HepG2 (cell line): ENCODE measurements around the gene CDKN1A. TPM values are rescaled to one million over a fixed set of nuclear protein-coding genes. Genes with fewer than 3 reads are reported as not detected.

Experiments used
- IRF9 ChIP-seq: sonication (generic); formaldehyde crosslinking; IDR thresholded peaks from 2 replicates; pipeline ENCODE4 v1.8.0; 2022; ENCODE audit warnings: missing genetic modification reagents, mild to moderate bottlenecking, borderline replicate concordance
- MXD3 ChIP-seq: IDR thresholded peaks from 2 replicates; pipeline ENCODE4 v1.6.1; 2016; ENCODE audit warnings: mild to moderate bottlenecking, missing biosample characterization, missing genetic modification reagents
- NFIB ChIP-seq: sonication (generic); formaldehyde crosslinking; IDR thresholded peaks from 2 replicates; pipeline ENCODE4 v1.9.0; 2021; ENCODE audit warnings: missing genetic modification reagents, mild to moderate bottlenecking, borderline replicate concordance
- TFE3 ChIP-seq: IDR thresholded peaks from 2 replicates; pipeline ENCODE4 v1.6.1; 2016
- ZNF10 ChIP-seq: sonication (generic); formaldehyde crosslinking; IDR thresholded peaks from 2 replicates; pipeline ENCODE4 v1.4.0; 2020; ENCODE audit warnings: mild to moderate bottlenecking, low read depth, missing genetic modification reagents, borderline replicate concordance
- ZNF275 ChIP-seq: sonication (generic); formaldehyde crosslinking; IDR thresholded peaks from 2 replicates; pipeline ENCODE4 v1.8.0; 2022; ENCODE audit warnings: missing genetic modification reagents, mild to moderate bottlenecking, inconsistent platforms, borderline replicate concordance
- ZNF572 ChIP-seq: sonication (generic); formaldehyde crosslinking; IDR thresholded peaks from 2 replicates; pipeline ENCODE4 v1.5.1; 2020; ENCODE audit warnings: mild to moderate bottlenecking, missing genetic modification reagents
- ZNF674 ChIP-seq: sonication (generic); formaldehyde crosslinking; IDR thresholded peaks from 2 replicates; pipeline ENCODE4 v1.5.0; 2020; ENCODE audit warnings: low read depth, mild to moderate bottlenecking, missing genetic modification reagents
- ZNF737 ChIP-seq: sonication (generic); formaldehyde crosslinking; IDR thresholded peaks from 2 replicates; pipeline ENCODE4 v1.5.0; 2020; ENCODE audit warnings: missing genetic modification reagents, mild to moderate bottlenecking, borderline replicate concordance
- ZSCAN21 ChIP-seq: sonication (generic); formaldehyde crosslinking; IDR thresholded peaks from 2 replicates; pipeline ENCODE4 v1.8.0; 2022; ENCODE audit warnings: mild to moderate bottlenecking, missing genetic modification reagents, moderate library complexity, borderline replicate concordance
- polyA plus RNA-seq, 8 experiments: library from polyadenylated mRNA; depleted of rRNA in 3 of 8; stranded (reverse) in 7 of 8; unstranded in 1 of 8; fragments of >200 nt; fragmentation: Illumina TruSeq in 4 of 8; extraction: Trizol in 4 of 8; gene quantifications; 2 replicates each; pipeline versions ENCODE4 v1.2.1 to v1.2.3, GENCODE V29; 2011 to 2016; ENCODE audit warnings: low read depth in 4 of 8, missing spikeins in 1 of 8, mixed read lengths in 1 of 8; ENCODE audit not compliant: insufficient read depth in 1 of 8
- total RNA-seq, 5 experiments: library from RNA; depleted of rRNA; stranded (reverse); fragments of >200 nt; fragmentation: Illumina TruSeq; extraction: Trizol; gene quantifications; 2 replicates each; pipeline ENCODE4 v1.2.3, GENCODE V29; 2016; ENCODE audit warnings: low read depth in 1 of 5
- TF ChIP-seq, protein P1 (sequence below): sonication (generic); formaldehyde crosslinking; IDR thresholded peaks from 2 replicates; pipeline ENCODE4 v1.5.1; 2020; ENCODE audit warnings: mild to moderate bottlenecking, missing genetic modification reagents, borderline replicate concordance
- TF ChIP-seq, protein P2 (sequence below): sonication (generic); formaldehyde crosslinking; IDR thresholded peaks from 2 replicates; pipeline ENCODE4 v1.9.0; 2022; ENCODE audit warnings: low read depth, missing genetic modification reagents

CDKN1A gene
- total and polyA plus RNA-seq, 2 of the 13 experiments (the other 11 are each of a cell fraction or from before 2014, with no cell fraction given), result 60.7 to 92.1 TPM

DNA sequence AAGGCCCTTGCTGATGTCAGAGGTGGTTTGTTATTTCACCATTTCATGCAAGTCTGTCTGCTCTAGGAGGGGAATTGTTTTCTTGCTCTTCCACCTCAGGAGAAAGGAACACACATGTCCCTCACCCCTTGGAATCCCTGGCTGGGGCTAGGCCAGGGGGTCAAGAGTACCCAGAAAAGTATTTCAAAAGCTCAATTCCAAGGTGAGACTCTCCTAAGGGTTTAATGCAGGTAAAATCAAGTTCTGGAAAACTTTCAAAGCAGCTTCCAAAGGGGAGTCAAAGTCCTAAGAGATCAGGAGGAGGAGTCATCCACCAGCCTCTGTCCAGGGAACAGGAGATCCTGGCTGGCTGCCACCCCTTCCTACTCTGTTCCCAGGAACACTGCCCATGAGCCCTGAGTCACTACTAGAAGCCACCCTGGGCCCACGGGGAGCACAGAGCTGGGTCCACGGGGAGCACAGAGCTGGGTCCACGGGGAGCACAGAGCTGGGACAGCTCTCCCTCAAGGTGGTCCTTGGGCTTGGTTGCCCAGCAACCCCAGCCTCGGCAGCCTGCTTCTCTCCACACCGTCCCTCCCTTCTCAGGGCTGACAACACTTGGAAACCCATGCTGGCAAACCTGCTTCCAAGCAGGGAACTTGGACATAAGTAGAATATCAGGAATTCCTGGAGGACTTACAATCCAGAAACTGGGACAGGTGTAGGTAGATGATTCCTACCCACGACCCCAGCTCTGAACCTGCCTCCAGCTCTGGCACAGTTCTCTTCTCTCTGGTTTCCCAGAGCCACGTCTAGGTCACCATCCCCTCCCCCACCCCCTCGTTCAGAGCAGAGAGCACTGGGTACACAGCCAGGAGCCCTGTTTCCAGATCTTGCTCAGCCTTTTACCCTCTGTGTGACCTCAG lies 35.3 kb upstream of the CDKN1A start (continued):
- TF ChIP-seq ZNF275 (CRISPR knock-in tag) (no peak), ZSCAN21 (CRISPR knock-in tag) (no peak), IRF9 (no peak), NFIB (CRISPR knock-in tag) (no peak), ZNF674 (CRISPR knock-in tag) (no peak), MXD3 (CRISPR knock-in tag) (0 out of 2 replicates have a peak, but pooled peaks have one; percentile 64), TFE3 (CRISPR knock-in tag) (no peak), ZNF572 (CRISPR knock-in tag) (no peak), ZNF10 (CRISPR knock-in tag) (no peak), ZNF737 (CRISPR knock-in tag) (no peak)
- TF ChIP-seq, protein P1, sequence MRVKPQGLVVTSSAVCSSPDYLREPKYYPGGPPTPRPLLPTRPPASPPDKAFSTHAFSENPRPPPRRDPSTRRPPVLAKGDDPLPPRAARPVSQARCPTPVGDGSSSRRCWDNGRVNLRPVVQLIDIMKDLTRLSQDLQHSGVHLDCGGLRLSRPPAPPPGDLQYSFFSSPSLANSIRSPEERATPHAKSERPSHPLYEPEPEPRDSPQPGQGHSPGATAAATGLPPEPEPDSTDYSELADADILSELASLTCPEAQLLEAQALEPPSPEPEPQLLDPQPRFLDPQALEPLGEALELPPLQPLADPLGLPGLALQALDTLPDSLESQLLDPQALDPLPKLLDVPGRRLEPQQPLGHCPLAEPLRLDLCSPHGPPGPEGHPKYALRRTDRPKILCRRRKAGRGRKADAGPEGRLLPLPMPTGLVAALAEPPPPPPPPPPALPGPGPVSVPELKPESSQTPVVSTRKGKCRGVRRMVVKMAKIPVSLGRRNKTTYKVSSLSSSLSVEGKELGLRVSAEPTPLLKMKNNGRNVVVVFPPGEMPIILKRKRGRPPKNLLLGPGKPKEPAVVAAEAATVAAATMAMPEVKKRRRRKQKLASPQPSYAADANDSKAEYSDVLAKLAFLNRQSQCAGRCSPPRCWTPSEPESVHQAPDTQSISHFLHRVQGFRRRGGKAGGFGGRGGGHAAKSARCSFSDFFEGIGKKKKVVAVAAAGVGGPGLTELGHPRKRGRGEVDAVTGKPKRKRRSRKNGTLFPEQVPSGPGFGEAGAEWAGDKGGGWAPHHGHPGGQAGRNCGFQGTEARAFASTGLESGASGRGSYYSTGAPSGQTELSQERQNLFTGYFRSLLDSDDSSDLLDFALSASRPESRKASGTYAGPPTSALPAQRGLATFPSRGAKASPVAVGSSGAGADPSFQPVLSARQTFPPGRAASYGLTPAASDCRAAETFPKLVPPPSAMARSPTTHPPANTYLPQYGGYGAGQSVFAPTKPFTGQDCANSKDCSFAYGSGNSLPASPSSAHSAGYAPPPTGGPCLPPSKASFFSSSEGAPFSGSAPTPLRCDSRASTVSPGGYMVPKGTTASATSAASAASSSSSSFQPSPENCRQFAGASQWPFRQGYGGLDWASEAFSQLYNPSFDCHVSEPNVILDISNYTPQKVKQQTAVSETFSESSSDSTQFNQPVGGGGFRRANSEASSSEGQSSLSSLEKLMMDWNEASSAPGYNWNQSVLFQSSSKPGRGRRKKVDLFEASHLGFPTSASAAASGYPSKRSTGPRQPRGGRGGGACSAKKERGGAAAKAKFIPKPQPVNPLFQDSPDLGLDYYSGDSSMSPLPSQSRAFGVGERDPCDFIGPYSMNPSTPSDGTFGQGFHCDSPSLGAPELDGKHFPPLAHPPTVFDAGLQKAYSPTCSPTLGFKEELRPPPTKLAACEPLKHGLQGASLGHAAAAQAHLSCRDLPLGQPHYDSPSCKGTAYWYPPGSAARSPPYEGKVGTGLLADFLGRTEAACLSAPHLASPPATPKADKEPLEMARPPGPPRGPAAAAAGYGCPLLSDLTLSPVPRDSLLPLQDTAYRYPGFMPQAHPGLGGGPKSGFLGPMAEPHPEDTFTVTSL (CRISPR knock-in tag), result no peak
- TF ChIP-seq, protein P2, sequence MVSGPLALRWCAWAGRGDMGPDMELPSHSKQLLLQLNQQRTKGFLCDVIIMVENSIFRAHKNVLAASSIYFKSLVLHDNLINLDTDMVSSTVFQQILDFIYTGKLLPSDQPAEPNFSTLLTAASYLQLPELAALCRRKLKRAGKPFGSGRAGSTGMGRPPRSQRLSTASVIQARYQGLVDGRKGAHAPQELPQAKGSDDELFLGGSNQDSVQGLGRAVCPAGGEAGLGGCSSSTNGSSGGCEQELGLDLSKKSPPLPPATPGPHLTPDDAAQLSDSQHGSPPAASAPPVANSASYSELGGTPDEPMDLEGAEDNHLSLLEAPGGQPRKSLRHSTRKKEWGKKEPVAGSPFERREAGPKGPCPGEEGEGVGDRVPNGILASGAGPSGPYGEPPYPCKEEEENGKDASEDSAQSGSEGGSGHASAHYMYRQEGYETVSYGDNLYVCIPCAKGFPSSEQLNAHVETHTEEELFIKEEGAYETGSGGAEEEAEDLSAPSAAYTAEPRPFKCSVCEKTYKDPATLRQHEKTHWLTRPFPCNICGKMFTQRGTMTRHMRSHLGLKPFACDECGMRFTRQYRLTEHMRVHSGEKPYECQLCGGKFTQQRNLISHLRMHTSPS (CRISPR knock-in tag), result peak; percentile 72; the same call in 1 of the 2 replicates
